Mucosa of descending colon (tissue), 3 donors: ENCODE measurements around the gene ZNF697. TPM values are rescaled to one million over a fixed set of nuclear protein-coding genes. Genes with fewer than 3 reads are reported as not detected.
"Not testable (repeated sequence)": the region's sequence is repeated elsewhere in the genome, so short reads cannot be mapped to it uniquely, and the experiment has no call there.

ENCODE experiments used
- ATAC-seq: fragments of 200-7000 bp; cut with Tn5 transposase; one replicate; pipeline ENCODE4 v1.9.1; 2020; ENCODE audit warnings: mild to moderate bottlenecking, moderate library complexity
- DNase-seq, 3 donors: peaks; one replicate each; pipeline ENCODE4 v3.0.0-alpha.2; 2020
- H3K36me3 ChIP-seq: fragments of 200-600 bp; one replicate; pipeline ENCODE4 v1.8.0; 2021; ENCODE audit warnings: low read depth, mild to moderate bottlenecking
- H3K4me1 ChIP-seq: fragments of 200-600 bp; one replicate; pipeline ENCODE4 v1.8.0; 2021; ENCODE audit warnings: low read depth, mild to moderate bottlenecking
- H3K4me3 ChIP-seq: fragments of 200-600 bp; one replicate; pipeline ENCODE4 v1.8.0; 2021; ENCODE audit warnings: mild to moderate bottlenecking
- H3K9me3 ChIP-seq: fragments of 200-600 bp; one replicate; pipeline ENCODE4 v1.8.0; 2021; ENCODE audit warnings: mild to moderate bottlenecking
- intact Hi-C, 2 donors: fragments of 100-400 bp; cut with DNase I in 1 of 2; cut with micrococcal nuclease in 1 of 2; formaldehyde crosslinking; loops; one replicate each; pipeline versions ENCODE4 v1.11.0 to v1.11.1; 2022; cut with DNase I, micrococcal nuclease
- total RNA-seq, 3 donors: library from RNA; stranded (reverse); fragmentation: NEBNext Ultra II Directional in 2 of 3; extraction: Animal tissue kit (Norgen Biotek cat#: 25700) in 2 of 3; gene quantifications; one replicate each; pipeline versions ENCODE4 v1.2.1 to v1.2.4, GENCODE V29; 2021 to 2023
- TF ChIP-seq, protein P1 (sequence below): fragments of 200-600 bp; IDR thresholded peaks from one replicate; pipeline ENCODE4 v1.8.0; 2022; ENCODE audit warnings: antibody characterized with exemption, mild to moderate bottlenecking
- donor health status: DM: no; HTN: no; CAD: no; lungs with moderate emphysema.
- donor health status: DM: no; HTN: no; CAD: no.
- donor health status: DM: no; HTN: yes; CAD: no.

The ZNF697 gene
- total RNA-seq, 3 donors from 2014 or later = 1.8 to 7.8 (median 2.8) TPM

GRCh38 chr1:119606394-119606793 is 41.7 kb downstream of the ZNF697 start:
- intact Hi-C loops = no loop called here
- H3K36me3 ChIP-seq = no peaks in the 10 kb centered on the region
- TF ChIP-seq, protein P1, sequence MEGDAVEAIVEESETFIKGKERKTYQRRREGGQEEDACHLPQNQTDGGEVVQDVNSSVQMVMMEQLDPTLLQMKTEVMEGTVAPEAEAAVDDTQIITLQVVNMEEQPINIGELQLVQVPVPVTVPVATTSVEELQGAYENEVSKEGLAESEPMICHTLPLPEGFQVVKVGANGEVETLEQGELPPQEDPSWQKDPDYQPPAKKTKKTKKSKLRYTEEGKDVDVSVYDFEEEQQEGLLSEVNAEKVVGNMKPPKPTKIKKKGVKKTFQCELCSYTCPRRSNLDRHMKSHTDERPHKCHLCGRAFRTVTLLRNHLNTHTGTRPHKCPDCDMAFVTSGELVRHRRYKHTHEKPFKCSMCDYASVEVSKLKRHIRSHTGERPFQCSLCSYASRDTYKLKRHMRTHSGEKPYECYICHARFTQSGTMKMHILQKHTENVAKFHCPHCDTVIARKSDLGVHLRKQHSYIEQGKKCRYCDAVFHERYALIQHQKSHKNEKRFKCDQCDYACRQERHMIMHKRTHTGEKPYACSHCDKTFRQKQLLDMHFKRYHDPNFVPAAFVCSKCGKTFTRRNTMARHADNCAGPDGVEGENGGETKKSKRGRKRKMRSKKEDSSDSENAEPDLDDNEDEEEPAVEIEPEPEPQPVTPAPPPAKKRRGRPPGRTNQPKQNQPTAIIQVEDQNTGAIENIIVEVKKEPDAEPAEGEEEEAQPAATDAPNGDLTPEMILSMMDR = no peak
- no peak for ATAC-seq
- no peaks in the 10 kb centered on the region for H3K9me3 ChIP-seq
- no peak for DNase-seq
- no peak overlapping the region for H3K4me3 ChIP-seq
- H3K4me1 ChIP-seq = peaks cover 4% of the 10 kb centered on the region

DNA sequence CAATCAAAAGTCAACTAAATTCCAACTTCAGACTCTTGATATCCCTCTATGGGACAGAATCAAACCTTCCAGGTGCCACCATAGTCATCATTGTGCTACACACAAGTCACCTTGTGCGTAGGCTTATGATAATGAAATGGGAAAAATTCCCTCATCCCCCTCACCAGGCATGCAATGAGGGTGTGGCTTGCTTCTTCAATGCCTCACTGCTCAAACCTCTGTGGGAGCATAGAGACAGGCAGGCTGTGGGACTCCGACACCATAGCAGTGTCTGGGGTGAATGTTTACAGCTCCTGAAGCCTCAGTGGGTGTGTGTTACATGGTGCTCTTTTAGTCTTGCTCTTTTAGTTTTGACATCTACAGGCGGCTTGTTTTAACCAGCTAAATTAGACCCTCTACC is 42.4 kb downstream of the ZNF697 start:
- H3K36me3 ChIP-seq = no peaks in the 10 kb centered on the region
- no peaks in the 10 kb centered on the region for H3K9me3 ChIP-seq
- no peak for ATAC-seq
- intact Hi-C loops = no loop called here
- no peak overlapping the region for H3K4me3 ChIP-seq
- peaks cover 4% of the 10 kb centered on the region for H3K4me1 ChIP-seq
- no peak for DNase-seq
- TF ChIP-seq, protein P1 = no peak

DNA sequence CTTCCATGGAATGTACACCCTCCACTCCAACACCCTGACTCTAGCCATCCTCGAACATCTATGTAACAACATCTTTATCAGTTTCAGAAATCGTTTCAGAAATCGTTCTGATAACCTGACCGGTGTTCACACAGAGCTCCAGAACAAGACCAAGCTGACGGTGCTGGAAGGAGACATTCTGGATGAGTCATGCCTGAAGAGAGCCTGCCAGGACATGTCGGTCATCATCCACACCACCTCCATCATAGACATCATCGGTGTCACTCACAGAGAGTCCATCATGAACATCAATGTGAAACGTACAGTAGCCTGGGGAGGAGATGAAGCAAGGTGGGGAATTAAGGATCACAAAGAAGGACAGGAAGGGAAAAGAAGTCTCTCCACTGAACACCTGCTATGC is 43.0 kb downstream of the ZNF697 start:
- intact Hi-C loops, H3K4me3 ChIP-seq, DNase-seq, ATAC-seq, H3K4me1 ChIP-seq, H3K36me3 ChIP-seq, H3K9me3 ChIP-seq: not testable (repeated sequence)

GRCh38 chr1:119603695-119604094 is 44.4 kb downstream of the ZNF697 start:
- Histone ChIP-seq H3K9me3 (no peaks in the 10 kb centered on the region), H3K4me3 (no peak overlapping the region), H3K36me3 (no peaks in the 10 kb centered on the region), H3K4me1 (no peaks in the 10 kb centered on the region)
- no peak for DNase-seq
- intact Hi-C loops = no loop called here
- no peak for ATAC-seq
- TF ChIP-seq, protein P1 = no peak

- DNase-seq, ATAC-seq, H3K9me3 ChIP-seq, H3K36me3 ChIP-seq, intact Hi-C loops, H3K4me3 ChIP-seq, H3K4me1 ChIP-seq: not testable (repeated sequence)
Measured at GRCh38 chr1:119603241-119603640, 44.8 kb downstream of the ZNF697 start.

DNA sequence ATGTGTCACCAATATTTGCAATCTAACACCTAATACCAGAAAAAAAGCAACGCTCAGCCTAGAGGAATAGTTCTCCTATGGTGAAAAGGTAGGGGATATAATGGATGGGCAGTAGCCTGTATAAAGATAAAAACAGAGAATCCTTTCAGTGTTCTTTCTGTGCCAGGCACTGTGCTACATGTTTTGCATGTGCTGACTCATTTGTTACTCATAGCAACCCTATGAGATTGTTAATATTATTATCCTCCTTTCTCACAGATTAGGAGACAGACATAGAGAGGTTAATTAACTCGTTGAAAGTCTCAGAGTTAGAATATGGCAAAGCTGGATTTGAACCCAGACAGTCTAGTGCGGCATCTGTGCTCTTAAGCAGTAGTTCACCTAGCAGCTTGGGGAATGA is 45.3 kb downstream of the ZNF697 start:
- H3K9me3 ChIP-seq, DNase-seq, intact Hi-C loops, ATAC-seq, H3K4me3 ChIP-seq, H3K36me3 ChIP-seq, H3K4me1 ChIP-seq: not testable (repeated sequence)

DNA sequence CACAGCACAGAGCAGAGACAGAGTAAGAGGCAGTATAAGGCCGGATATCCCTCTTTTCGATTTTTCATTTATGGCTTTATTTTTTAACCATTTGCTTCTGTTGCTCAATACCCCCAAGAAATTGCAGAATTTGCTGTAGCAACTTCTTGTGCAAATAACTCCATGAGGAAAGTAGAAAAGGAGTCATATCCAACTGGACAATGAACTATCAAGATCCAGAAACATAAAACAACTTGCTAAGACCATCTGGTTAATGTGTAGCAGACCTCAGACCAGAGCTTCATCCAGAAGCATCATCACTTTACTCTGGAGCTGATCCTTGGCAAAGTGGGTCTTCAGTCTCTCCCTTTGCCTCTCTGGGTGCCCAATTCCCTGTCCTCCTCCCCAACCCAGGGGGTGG is 45.9 kb downstream of the ZNF697 start:
- Histone ChIP-seq H3K9me3 (no peaks in the 10 kb centered on the region), H3K4me3 (no peak overlapping the region), H3K4me1 (no peaks in the 10 kb centered on the region), H3K36me3 (no peaks in the 10 kb centered on the region)
- ATAC-seq (no peak), DNase-seq (no peak)
- TF ChIP-seq, protein P1 = no peak
- intact Hi-C loops = no loop called here
